ENCODE measurements around the gene SEMA3D.

- TF ChIP-seq CTCF (conservative IDR thresholded peaks at IDR 0.05) (no peak), EZH2 (IDR thresholded peaks at IDR 0.05; ENCODE audit: low read depth) (no peak)
These were observed 47.9 kb upstream of the SEMA3D start for GRCh38 chr7:85234730-85235129.
